Omental fat pad (tissue), 4 donors: ENCODE results near the gene SLC30A2. TPM values are rescaled to one million over a fixed set of nuclear protein-coding genes. Genes with fewer than 3 reads are reported as not detected.

Experiments
- ATAC-seq: fragments of 150-250 bp; one replicate; pipeline ENCODE4 v1.9.1; 2016; ENCODE audit warnings: mild to moderate bottlenecking, moderate library complexity; ENCODE audit not compliant: low FRiP score
- DNase-seq: peaks from one replicate; pipeline ENCODE4 v3.0.0-alpha.2; 2019; ENCODE audit warnings: low spot score
- total RNA-seq, 4 donors: library from RNA; depleted of rRNA; stranded (reverse); fragments of >200 nt; gene quantifications; one replicate each; pipeline ENCODE4 v1.1.0, GENCODE V29; 2016
- TF ChIP-seq, protein P1 (sequence below), 3 donors: fragments of 450-650 bp; IDR thresholded peaks; one replicate each; pipeline ENCODE4 v1.5.1; 2016 to 2017; ENCODE audit warnings: antibody characterized with exemption in 3 of 3, mild to moderate bottlenecking in 3 of 3, moderate library complexity in 2 of 3

Gene SLC30A2
- total RNA-seq, 4 donors from 2014 or later, result 0.36 to 1.7 TPM; not detected in 2

GRCh38 chr1:26019641-26020315 is 26.1 kb downstream of the SLC30A2 start:
- ATAC-seq (no peak), DNase-seq (no peak)
- TF ChIP-seq, protein P1, sequence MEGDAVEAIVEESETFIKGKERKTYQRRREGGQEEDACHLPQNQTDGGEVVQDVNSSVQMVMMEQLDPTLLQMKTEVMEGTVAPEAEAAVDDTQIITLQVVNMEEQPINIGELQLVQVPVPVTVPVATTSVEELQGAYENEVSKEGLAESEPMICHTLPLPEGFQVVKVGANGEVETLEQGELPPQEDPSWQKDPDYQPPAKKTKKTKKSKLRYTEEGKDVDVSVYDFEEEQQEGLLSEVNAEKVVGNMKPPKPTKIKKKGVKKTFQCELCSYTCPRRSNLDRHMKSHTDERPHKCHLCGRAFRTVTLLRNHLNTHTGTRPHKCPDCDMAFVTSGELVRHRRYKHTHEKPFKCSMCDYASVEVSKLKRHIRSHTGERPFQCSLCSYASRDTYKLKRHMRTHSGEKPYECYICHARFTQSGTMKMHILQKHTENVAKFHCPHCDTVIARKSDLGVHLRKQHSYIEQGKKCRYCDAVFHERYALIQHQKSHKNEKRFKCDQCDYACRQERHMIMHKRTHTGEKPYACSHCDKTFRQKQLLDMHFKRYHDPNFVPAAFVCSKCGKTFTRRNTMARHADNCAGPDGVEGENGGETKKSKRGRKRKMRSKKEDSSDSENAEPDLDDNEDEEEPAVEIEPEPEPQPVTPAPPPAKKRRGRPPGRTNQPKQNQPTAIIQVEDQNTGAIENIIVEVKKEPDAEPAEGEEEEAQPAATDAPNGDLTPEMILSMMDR (IDR thresholded peaks at IDR 0.05), result no peak

DNA sequence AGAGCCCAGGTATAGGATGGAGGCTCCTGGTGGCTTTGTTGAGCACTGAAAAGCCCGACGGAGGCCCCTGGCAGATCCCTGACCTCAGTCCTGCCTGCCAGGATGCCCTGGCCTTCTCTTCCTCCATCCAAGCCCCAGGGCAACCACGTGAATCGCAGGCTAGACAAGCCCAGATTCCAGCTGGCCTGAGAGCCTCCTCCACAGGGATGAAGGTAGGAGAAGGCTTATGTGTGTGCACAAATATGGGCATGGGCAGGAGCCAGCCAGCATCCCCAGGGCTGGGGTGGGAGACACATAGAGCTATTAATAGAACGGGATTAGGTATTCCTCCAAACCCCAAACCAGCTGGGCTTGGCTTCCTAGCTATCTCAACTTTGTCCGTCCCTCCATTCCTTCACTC is 28.3 kb downstream of the SLC30A2 start:
- TF ChIP-seq, protein P1 (IDR thresholded peaks at IDR 0.05), result no peak
- ATAC-seq, result no peak
- no peak for DNase-seq

DNA sequence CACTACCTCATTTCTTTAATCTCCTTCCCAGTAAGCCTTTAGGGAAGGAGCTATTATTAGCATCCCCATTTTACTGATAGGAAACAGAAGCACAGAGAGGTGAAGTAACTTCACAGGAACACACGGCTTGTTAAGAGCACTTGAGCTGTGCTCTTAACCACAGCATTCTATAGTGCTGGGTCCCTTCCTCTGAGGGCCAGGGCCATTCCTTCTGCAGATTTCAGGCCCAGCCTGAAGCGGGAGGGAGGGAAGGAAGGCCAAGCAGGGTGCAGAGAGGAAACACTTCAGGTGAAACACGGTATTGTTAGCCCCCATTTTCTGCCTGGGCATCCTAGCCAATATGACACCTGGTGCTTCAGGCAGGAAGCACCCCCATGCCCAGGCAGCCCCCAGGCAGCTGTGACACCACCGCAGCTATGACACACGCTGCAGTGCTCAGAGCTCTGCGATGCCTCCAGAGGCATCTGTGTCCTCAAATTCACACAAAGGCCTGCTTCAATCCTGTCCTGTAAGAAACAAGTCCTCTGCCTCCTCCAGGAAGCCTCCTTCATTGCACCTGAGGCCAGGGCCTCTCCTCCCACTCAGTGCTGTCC is 28.9 kb downstream of the SLC30A2 start:
- ATAC-seq (no peak), DNase-seq (no peak)
- TF ChIP-seq, protein P1 (IDR thresholded peaks at IDR 0.05), result no peak

- TF ChIP-seq, protein P1 (IDR thresholded peaks at IDR 0.05), result no peak
- ATAC-seq, result no peak
- DNase-seq, result no peak
These were observed 29.5 kb downstream of the SLC30A2 start for GRCh38 chr1:26016258-26016952.

DNA sequence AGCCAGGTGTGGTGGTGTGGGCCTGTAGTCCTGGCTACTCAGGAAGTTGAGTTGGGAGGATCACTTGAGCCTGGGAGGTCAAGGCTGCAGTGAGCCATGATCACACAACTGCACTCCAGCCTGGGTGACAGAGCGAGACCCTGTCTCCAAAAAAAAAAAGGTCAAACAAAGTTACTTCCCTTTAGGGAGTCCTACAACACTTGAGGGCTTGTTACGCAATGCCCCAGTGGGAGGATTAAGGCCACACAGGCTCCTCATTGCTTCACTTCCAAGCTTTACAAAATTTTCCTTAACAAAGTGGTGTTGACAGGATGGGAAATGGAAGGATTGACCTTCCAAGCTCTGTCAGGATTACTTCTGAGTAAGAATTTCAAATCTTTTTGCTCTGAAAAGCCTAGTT is 30.6 kb downstream of the SLC30A2 start:
- no peak for DNase-seq
- peak; percentile 67 for ATAC-seq
- TF ChIP-seq, protein P1 (IDR thresholded peaks at IDR 0.05), result no peak

DNA sequence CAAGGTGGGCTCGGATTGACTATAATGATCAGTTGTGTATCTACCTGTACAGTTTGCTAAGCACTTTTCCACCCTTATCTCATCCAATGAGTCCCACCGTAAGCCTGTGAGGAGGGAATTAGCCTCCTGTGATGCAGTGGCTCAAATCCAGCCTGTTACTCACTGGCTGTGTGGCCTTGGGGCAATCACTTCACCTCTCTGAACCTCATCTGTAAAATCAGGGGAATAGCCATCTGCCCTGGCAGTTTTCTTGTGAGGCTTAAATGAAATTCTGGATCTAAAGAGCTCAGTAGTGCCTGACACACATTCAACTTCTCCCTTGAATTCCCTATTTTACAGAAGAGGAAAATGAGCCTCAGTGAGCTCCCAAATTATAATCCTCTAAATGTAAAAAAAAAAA is 31.7 kb downstream of the SLC30A2 start:
- TF ChIP-seq, protein P1 (IDR thresholded peaks at IDR 0.05), result no peak
- ATAC-seq, result no peak
- DNase-seq, result no peak
